Esophagus squamous epithelium (tissue), 5 donors: ENCODE measurements around the gene UTP11. TPM values are rescaled to one million over a fixed set of nuclear protein-coding genes. Genes with fewer than 3 reads are reported as not detected.

Experiments used
- DNase-seq: peaks from one replicate; lab custom pipeline; 2025; lab: John Stamatoyannopoulos, UW
- H3K27ac ChIP-seq, 4 donors: fragments of 200-600 bp; sonication (generic); one replicate each; pipeline ENCODE4 v1.5.1; 2016 to 2019; ENCODE audit warnings: mild to moderate bottlenecking in 1 of 4
- H3K27me3 ChIP-seq, 4 donors: fragments of 200-600 bp; sonication (generic); 1 replicate in 3 of 4; 2 replicates in 1 of 4; pipeline versions ENCODE4 v1.5.1 to v1.6.0; 2017 to 2021; ENCODE audit warnings: antibody characterized with exemption in 1 of 4
- H3K36me3 ChIP-seq, 3 donors: fragments of 200-600 bp; sonication (generic); one replicate each; pipeline ENCODE4 v1.5.1; 2016 to 2019
- H3K4me1 ChIP-seq, 3 donors: fragments of 200-600 bp; sonication (generic); one replicate each; pipeline ENCODE4 v1.5.1; 2017 to 2019
- H3K4me3 ChIP-seq, 4 donors: fragments of 200-600 bp; sonication (generic); 1 replicate in 3 of 4; 2 replicates in 1 of 4; pipeline ENCODE4 v1.5.1; 2016 to 2019; ENCODE audit warnings: mild to moderate bottlenecking in 2 of 4, moderate library complexity in 1 of 4
- H3K9me3 ChIP-seq, 3 donors: fragments of 200-600 bp; sonication (generic); one replicate each; pipeline ENCODE4 v1.5.1; 2016 to 2019
- POLR2A ChIP-seq, 4 donors: fragments of 450-650 bp; IDR thresholded peaks; one replicate each; pipeline ENCODE4 v1.6.1; 2017; ENCODE audit warnings: antibody characterized with exemption in 4 of 4, mild to moderate bottlenecking in 4 of 4, moderate library complexity in 3 of 4
- WGBS, 2 donors: methylation state at CpG; one replicate each; pipeline ENCODE4 v1.1.5; 2018; 5-methylcytosine and 5-hydroxymethylcytosine counted together
- intact Hi-C: fragments of 100-400 bp; cut with DNase I; formaldehyde crosslinking; loops from one replicate; pipeline ENCODE4 v1.15.0; 2022
- total RNA-seq, 4 donors: library from RNA; depleted of rRNA; stranded (reverse); fragments of >200 nt; gene quantifications; one replicate each; pipeline ENCODE4 v1.1.0, GENCODE V29; 2016
- TF ChIP-seq, protein P1 (sequence below), 6 experiments: fragments of 450-650 bp in 4 of 6; fragments of 200-600 bp in 2 of 6; sonication (generic) in 2 of 6; IDR thresholded peaks; one replicate each; pipeline ENCODE4 v1.5.1; 2016 to 2019; ENCODE audit warnings: antibody characterized with exemption in 6 of 6, mild to moderate bottlenecking in 4 of 6, moderate library complexity in 4 of 6
- donor health status: DM: yes; HTN: yes; CAD: no.

The UTP11 gene
- total RNA-seq, 4 donors from 2014 or later: 38.5 to 71.5 (median 54.5) TPM

DNA sequence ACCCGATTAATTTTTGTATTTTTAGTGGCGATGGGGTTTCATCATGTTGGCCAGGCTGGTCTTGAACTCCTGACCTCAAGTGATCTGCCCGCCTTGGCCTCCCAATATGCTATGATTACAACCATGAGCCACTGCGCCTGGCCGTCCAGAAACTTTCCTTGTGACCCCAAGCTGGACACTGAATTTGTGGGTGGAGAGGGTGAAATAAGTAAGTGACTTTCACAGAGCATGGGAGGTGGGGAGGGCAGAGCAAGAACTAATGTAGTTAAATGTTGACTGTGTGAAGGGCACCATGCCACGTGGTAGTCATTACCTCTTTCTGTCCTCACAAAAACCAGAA lies 2.7 kb upstream of the UTP11 start:
- DNase-seq: no peak
- 83 to 94% methylated on average over 5 of the region's 6 CpGs for WGBS, 2 donors
- TF ChIP-seq, protein P1, sequence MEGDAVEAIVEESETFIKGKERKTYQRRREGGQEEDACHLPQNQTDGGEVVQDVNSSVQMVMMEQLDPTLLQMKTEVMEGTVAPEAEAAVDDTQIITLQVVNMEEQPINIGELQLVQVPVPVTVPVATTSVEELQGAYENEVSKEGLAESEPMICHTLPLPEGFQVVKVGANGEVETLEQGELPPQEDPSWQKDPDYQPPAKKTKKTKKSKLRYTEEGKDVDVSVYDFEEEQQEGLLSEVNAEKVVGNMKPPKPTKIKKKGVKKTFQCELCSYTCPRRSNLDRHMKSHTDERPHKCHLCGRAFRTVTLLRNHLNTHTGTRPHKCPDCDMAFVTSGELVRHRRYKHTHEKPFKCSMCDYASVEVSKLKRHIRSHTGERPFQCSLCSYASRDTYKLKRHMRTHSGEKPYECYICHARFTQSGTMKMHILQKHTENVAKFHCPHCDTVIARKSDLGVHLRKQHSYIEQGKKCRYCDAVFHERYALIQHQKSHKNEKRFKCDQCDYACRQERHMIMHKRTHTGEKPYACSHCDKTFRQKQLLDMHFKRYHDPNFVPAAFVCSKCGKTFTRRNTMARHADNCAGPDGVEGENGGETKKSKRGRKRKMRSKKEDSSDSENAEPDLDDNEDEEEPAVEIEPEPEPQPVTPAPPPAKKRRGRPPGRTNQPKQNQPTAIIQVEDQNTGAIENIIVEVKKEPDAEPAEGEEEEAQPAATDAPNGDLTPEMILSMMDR (IDR thresholded peaks at IDR 0.05): no peak
- TF ChIP-seq POLR2A (IDR thresholded peaks at IDR 0.05): no peak
- Histone ChIP-seq H3K36me3 (no peaks in the 10 kb centered on the region), H3K27ac (no peak overlapping the region), H3K27me3 (no peaks in the 10 kb centered on the region), H3K4me1 (peaks cover 12 to 41% (median 23%) of the 10 kb centered on the region in 3 donors), H3K4me3 (no peak overlapping the region), H3K9me3 (no peaks in the 10 kb centered on the region)
- intact Hi-C loops: no loop called here

DNA sequence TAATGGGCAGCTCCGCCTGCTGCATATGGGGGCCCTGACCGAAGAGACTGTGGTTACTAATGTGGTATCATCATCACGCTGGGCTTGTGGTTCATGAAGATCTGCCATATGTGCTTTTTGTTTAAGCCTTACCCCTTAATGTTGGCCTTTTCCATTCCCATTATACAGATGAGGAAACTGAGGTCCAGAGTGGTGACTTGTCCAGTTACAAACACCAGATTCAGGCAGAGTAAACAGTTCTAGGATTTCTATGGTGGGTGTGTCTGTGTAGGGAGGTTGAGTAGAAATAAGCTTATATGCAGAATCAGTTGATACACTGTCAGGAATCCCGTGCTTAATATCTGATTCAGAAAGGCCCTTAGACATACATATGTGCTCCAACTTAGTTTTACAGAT lies 691 bp downstream of the UTP11 start:
- Histone ChIP-seq H3K27ac (peak overlapping the region; percentile 84 to 97 (median 94)), H3K27me3 (no peaks in the 10 kb centered on the region), H3K36me3 (peaks cover 0 to 31% (median 17%) of the 10 kb centered on the region in 3 donors), H3K9me3 (no peaks in the 10 kb centered on the region), H3K4me1 (peaks cover 23 to 60% (median 47%) of the 10 kb centered on the region in 3 donors), H3K4me3 (peak overlapping the region; percentile 49 to 96 (median 71))
- intact Hi-C loops: no loop called here
- WGBS, 2 donors: 6 to 19% methylated on average over 2 to 3 of the region's 4 CpGs
- TF ChIP-seq POLR2A (IDR thresholded peaks at IDR 0.05): no peak
- TF ChIP-seq, protein P1 (IDR thresholded peaks at IDR 0.05): no peak
- no peak for DNase-seq

DNA sequence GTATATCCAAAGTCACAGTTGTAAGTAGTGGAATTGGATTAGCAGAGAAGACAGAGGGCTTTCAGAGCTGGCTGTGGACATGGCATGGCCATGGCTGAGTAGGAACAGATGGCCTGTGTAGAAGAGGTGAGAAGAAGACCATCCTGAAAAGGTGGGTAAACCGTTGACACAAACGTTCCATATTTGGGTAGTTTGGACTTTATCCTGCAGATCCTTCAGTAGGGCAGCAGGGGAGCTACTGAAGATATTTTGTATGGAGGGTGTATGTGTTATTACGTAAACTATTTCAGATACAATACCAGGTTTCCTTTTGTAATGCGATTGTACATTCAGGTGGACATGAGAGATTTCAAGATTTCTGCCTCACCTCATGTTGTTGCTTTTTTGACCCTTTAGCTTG lies 1.6 kb downstream of the UTP11 start:
- H3K36me3 ChIP-seq: peaks cover 0 to 41% (median 21%) of the 10 kb centered on the region in 3 donors
- 35 to 55% methylated on average over 4 of the region's 4 CpGs for WGBS, 2 donors

DNA sequence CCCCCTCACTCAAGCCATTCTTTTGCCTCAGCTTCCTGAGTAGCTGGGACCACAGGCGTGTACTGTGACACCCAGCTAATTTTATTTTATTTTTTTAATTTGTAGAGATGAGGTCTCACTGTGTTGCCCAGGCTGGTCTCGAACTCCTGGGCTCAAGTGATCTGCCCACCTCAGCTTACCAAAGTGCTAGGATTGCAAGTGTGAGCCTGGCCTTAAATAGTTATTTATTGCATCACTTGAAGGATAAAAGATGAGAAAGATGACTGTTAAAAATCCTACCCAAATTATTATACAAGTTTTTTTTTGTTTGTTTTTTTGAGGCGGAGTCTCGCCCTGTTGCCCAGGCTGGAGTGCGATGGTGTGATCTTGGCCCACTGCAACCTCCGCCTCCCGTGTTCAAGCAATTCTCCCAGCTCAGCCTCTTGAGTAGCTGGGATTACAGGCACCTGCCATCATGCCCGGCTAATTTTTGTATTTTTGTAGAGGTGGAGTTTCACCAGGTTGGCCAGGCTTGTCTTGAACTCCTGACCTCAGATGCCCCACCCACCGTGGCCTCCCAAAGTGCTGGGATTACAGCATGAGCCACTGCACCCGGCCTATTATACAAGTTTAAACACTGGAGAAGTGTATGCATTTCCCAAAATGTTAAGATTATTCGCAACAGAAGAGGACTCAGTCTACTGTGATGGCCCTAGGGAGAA lies 2.3 kb downstream of the UTP11 start:
- H3K4me1 ChIP-seq: peaks cover 23 to 69% (median 47%) of the 10 kb centered on the region in 3 donors

More for the DNA sequence above, 1.6 kb downstream of the UTP11 start:
- Histone ChIP-seq H3K4me3 (peak overlapping the region in 3 of 4 donors; percentile 61 to 96 (median 81)), H3K27ac (peak overlapping the region; percentile 63 to 97 (median 88)), H3K27me3 (no peaks in the 10 kb centered on the region), H3K4me1 (peaks cover 23 to 68% (median 47%) of the 10 kb centered on the region in 3 donors), H3K9me3 (no peaks in the 10 kb centered on the region)
- DNase-seq: no peak
- TF ChIP-seq, protein P1 (IDR thresholded peaks at IDR 0.05): peak in 1 of 6 experiments; percentile 9
- no peak for TF ChIP-seq POLR2A (IDR thresholded peaks at IDR 0.05)
- intact Hi-C loops: no loop called here

More for the DNA sequence above, 2.3 kb downstream of the UTP11 start:
- DNase-seq: no peak
- Histone ChIP-seq H3K27me3 (no peaks in the 10 kb centered on the region), H3K36me3 (peaks cover 0 to 48% (median 28%) of the 10 kb centered on the region in 3 donors), H3K9me3 (no peaks in the 10 kb centered on the region), H3K27ac (peak overlapping the region; percentile 34 to 97 (median 84)), H3K4me3 (no peak overlapping the region)
- WGBS, 2 donors: 65 to 80% methylated on average over 9 to 11 of the region's 11 CpGs
- intact Hi-C loops: no loop called here
- TF ChIP-seq, protein P1 (IDR thresholded peaks at IDR 0.05): no peak
- no peak for TF ChIP-seq POLR2A (IDR thresholded peaks at IDR 0.05)
